Glomerular visceral epithelial cell (primary cell): ENCODE measurements around the gene MYO3B.
"Not testable (repeated sequence)": the region's sequence is repeated elsewhere in the genome, so short reads cannot be mapped to it uniquely, and the experiment has no call there.

ENCODE experiments used
- DNase-seq: peaks from one replicate; pipeline ENCODE4 v3.0.0-alpha.2; 2016; ENCODE audit errors: extremely low spot score

The MYO3B gene

GRCh38 chr2:170566138-170566537, 388.2 kb downstream of the MYO3B start:
- no peak for DNase-seq

GRCh38 chr2:170567429-170567828, 389.5 kb downstream of the MYO3B start:
- no peak for DNase-seq

- DNase-seq: no peak
Measured at GRCh38 chr2:170568511-170568910, 390.6 kb downstream of the MYO3B start.

- DNase-seq: no peak
Measured at GRCh38 chr2:170571612-170572011, 393.7 kb downstream of the MYO3B start.

DNA sequence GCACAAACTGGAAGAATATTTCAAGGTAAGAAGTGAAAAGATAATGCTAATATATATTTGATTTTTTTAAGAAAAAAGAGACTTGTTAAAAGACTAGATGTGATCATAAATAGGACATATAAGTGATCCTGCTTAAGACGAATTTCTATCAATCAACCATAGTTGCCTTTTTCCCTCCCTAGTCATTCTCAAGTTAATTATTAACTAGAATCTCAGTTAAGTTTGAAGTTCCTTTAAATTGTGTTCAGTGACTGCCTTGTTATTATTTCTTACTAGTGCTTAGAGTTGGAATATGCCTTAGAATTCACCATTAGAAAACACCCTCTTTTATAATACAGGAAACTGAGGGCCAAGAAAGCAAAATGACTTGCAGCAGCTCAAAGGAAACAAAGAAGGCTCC, 395.7 kb downstream of the MYO3B start:
- no peak for DNase-seq

DNA sequence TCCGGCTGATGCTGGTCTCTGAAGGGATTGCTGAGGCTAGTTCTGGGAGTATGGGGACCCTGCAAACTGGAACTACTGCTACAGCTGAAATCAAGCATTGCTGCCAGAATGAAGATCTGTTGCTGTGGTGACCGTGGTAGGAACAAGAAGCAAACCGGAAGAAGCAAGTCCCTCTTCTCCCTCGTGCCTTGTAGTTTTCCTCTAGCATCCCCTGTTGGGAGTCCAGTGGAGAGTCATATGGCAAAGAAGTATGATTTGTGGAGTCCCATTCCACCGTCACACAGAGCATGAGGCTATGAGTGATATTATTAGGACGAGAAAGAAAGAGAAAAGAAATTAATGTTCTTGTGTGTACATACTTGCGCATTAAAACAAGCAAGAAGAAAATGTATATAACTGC, 398.3 kb downstream of the MYO3B start:
- no peak for DNase-seq

- no peak for DNase-seq
Measured at GRCh38 chr2:170577356-170577755, 399.4 kb downstream of the MYO3B start.

DNA sequence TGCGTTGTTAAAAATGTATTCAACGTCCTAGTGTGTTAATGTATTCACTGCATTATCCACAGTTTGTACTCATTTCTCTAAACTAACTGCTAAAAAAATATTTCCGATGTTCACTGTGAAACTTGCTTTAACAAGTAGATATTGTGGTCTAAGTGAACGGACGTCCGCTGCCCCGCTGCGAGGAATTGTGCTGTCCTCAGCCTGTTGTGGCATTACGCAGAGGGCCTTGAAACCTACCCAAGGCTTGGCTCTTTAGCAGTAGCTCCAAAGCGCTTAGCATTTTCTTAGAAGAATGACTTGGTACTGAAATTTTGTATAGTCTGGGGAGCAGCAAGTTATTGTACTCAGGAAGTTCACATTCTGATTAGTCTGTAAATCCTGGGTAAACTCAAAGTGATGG, 400.7 kb downstream of the MYO3B start:
- no peak for DNase-seq

DNA sequence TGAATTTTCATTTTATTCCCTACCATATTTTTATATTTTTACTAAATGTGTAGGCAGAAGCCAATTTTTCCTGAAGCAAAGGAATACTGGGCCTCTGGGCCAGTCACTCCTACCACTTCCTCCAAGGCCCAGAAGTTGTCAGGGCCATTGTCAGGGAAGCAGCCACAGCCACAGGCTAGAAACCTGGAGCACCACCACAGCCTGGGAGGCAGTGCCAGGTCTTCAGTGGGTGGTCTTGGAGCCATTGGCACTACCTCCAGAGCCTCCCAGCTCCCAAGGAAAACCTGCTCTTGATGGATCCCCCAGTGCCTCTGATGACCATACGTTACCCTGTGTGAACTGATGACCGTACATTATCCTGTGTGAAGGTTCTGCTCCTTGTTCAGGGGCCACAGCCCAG, 401.6 kb downstream of the MYO3B start:
- no peak for DNase-seq

DNA sequence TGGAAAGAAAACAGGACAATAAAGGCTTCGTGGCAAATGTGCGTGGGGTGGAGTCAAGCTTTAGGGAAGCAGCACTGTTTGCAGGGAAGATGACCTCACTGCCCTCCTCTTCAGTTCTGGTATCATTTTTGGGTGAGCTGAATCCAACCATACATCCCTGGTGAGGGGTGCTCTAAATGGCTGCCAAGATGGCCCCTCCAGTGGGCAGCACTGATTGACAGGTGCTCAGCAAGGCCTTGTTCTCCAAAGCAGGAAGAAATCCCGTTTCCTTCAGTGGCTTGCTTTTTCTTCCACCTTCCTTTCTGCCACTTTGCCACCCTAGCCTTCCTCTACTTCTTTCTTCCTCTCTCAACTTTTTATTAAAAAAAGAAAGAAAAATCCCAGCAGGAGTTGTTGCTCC, 404.4 kb downstream of the MYO3B start:
- DNase-seq: no peak

- DNase-seq: no peak
Measured at GRCh38 chr2:170582751-170583463, 405.0 kb downstream of the MYO3B start.

GRCh38 chr2:170585067-170585466, 407.1 kb downstream of the MYO3B start:
- DNase-seq: no peak

GRCh38 chr2:170586571-170587095, 408.7 kb downstream of the MYO3B start:
- no peak for DNase-seq

- DNase-seq: no peak
Measured at GRCh38 chr2:170587117-170587516, 409.2 kb downstream of the MYO3B start.

DNA sequence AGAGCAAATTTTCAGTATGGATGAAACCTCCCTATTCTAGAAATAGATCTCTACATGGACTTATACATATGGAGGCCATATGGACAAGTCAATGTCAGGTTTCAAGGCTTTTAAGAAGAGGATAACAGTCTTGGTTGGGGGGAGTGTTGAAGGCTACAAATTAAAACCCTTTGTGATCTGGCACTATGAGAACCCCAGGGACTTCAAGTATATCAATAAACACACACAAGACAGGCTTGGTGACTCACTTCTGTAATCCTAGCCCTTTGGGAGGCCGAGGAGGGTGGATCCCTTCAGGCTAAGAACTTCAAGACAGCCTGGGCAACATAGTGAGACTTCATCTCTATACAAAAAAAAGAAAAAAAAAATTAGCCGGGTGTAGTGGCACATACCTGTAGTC, 410.0 kb downstream of the MYO3B start:
- DNase-seq: no peak

GRCh38 chr2:170588729-170589128, 410.8 kb downstream of the MYO3B start:
- no peak for DNase-seq

DNA sequence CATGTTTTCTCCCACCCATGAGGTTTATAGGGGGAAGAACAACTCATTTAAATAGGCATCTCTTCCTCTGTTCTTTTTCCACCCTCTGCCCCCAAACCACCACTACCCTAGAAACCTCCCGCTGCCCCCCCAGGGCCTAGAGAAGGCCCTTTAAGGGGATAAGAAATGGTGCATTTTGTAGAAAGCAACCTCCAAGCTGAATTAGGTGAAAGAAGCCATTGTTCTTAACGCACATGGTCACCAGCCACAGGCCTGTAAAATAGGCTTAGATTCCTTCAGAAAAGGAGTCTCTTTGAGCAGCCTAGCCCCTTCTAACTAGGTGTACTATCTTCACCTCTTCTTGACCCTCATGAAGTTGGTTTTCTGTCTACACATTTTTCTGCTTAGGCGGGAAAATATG, 418.6 kb downstream of the MYO3B start:
- DNase-seq: no peak

DNA sequence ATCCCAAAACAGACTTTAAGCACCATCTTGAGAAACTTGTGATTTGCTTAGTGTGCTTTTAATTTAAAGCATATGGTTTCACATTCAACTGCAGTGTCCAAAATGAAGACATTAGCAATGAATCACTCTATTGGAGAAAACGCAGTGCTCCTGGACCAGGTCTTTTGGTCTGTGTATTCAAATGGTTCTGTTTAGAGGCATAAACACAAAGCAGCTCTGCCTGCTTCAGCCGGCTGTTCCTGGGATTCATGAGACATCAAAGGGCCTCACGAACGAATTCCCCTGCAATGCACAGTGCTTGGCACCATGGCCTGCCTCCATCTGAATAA, 420.1 kb downstream of the MYO3B start:
- no peak for DNase-seq

- no peak for DNase-seq
Measured at GRCh38 chr2:170601489-170601888, 423.5 kb downstream of the MYO3B start.

GRCh38 chr2:170605862-170606261, 427.9 kb downstream of the MYO3B start:
- no peak for DNase-seq

DNA sequence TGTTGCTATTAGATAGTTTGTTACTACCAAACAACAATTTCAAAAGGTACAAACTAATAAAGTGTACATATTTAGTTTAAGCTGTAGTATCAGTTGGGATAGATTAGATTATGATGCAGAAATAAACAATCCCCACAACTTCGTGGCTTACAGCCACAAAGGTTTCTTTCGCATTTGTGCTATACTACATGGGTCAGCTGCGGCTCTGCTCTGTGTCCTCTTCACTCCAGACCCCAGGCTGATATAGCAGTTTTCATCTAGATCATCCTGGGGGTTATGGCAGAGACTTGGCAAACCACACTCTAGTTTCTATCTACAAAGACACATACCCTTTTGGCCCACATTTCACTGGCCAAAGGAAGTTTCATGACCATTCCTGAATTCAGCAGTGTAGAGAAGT, 429.2 kb downstream of the MYO3B start:
- DNase-seq: no peak

GRCh38 chr2:170610615-170611014, 432.7 kb downstream of the MYO3B start:
- no peak for DNase-seq

GRCh38 chr2:170618948-170619347, 441.0 kb downstream of the MYO3B start:
- not testable (repeated sequence) for DNase-seq

- not testable (repeated sequence) for DNase-seq
Measured at GRCh38 chr2:170635094-170635493, 457.1 kb downstream of the MYO3B start.
